ENCODE results near the gene ZNF425. TPM values are rescaled to one million over a fixed set of nuclear protein-coding genes. Genes with fewer than 3 reads are reported as not detected.
A peak's percentile ranks its signal among the peaks of the same experiment; 100 is the strongest.

Gene ZNF425
- total RNA-seq, 1 donor from 2014 or later = 1.2 TPM

DNA sequence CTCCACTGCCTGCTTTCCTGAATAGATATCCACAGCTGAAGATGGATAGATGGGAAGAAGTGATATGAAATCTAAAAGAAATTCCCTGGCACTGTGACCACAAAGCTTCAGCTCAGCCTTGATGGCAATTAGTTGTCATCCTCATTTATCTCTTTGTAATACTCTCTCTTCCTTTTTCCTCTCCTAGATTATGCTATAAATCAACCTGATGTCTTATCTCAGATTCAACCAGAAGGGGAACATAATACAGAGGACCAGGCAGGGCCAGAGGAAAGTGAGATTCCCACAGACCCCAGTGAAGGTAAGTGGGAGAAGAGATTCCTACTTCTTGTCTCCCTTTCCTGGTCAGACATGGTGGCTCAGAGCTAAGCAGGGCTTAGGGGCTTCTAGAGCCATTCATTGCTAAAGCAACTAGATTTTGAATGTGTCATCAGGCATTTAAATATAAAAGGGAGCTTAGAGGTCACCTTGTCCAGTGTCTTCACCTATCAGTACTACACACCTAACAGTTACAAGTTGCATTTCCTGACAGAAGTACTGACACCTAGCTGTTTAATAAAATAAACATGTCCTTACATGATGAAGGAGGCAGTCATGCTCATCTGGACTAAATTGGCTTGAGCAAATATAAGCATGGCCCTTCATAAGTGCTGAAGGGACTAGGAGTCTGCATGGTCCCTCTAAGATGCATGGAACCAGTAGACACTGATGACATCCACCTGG, 40.7 kb upstream of the ZNF425 start:
- TF ChIP-seq, protein P1, sequence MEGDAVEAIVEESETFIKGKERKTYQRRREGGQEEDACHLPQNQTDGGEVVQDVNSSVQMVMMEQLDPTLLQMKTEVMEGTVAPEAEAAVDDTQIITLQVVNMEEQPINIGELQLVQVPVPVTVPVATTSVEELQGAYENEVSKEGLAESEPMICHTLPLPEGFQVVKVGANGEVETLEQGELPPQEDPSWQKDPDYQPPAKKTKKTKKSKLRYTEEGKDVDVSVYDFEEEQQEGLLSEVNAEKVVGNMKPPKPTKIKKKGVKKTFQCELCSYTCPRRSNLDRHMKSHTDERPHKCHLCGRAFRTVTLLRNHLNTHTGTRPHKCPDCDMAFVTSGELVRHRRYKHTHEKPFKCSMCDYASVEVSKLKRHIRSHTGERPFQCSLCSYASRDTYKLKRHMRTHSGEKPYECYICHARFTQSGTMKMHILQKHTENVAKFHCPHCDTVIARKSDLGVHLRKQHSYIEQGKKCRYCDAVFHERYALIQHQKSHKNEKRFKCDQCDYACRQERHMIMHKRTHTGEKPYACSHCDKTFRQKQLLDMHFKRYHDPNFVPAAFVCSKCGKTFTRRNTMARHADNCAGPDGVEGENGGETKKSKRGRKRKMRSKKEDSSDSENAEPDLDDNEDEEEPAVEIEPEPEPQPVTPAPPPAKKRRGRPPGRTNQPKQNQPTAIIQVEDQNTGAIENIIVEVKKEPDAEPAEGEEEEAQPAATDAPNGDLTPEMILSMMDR (IDR thresholded peaks at IDR 0.05) = no peak

DNA sequence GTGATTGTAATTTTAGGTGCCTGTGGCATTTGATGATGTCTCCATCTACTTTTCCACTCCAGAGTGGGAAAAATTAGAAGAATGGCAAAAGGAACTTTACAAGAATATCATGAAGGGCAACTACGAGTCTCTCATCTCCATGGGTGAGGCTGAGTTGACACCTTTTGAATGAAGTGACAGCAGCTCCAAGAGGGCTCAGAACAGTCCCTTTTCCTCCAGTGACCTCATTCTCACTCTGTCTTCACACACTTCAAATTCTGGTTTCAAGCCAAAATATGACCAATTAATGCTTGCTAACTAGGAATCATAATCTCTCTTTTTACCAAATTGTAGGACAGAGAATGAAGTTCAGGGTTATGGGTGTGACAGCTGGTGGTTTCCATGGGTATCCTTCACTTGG, 40.0 kb upstream of the ZNF425 start:
- no peaks in the 10 kb centered on the region for H3K27me3 ChIP-seq (ENCODE audit: low read depth)
- TF ChIP-seq, protein P1 (IDR thresholded peaks at IDR 0.05) = no peak
- H3K4me3 ChIP-seq = no peak overlapping the region

More for the DNA sequence above, 40.7 kb upstream of the ZNF425 start:
- intact Hi-C loops (cut with DNase I) = no loop called here
- H3K4me3 ChIP-seq = no peak overlapping the region
- no peak for ATAC-seq
- peaks cover 3% of the 10 kb centered on the region for H3K4me1 ChIP-seq
- DNase-seq = no peak
- H3K9me3 ChIP-seq = no peaks in the 10 kb centered on the region
- H3K27me3 ChIP-seq (ENCODE audit: low read depth) = no peaks in the 10 kb centered on the region
- no peak overlapping the region for H3K27ac ChIP-seq
- H3K36me3 ChIP-seq = peaks cover 88% of the 10 kb centered on the region

DNA sequence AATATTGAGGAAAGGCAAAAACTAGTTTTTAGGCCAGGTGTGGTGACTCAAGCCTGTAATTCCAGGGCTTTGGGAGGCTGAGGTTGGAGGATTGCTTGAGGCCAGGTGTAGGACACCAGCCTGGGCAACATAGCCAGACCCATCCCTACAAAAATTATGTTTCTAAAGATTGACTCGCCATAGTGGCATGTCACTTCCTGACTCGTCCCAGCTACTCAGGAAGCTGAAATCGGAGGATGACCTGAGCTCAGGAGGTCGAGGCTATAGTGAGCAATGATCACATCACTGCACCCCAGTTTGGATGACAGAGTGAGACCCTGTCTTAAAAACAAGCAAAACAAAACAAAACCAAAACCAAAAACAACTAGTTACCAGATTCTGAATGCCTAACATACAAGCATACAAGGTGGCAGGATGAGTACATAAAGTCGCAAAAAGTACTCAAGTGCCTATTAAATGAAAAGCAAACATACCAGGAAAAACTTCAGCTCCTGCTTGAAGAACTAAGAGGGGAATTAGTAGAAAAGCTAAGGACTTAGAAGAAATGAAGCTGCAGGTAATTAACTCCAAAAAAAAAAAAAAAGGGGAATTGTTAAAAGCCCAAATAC, 35.2 kb upstream of the ZNF425 start:
- H3K27me3 ChIP-seq (ENCODE audit: low read depth) = no peaks in the 10 kb centered on the region
- peaks cover 73% of the 10 kb centered on the region for H3K36me3 ChIP-seq
- H3K9me3 ChIP-seq = no peaks in the 10 kb centered on the region
- H3K27ac ChIP-seq = peak overlapping the region; percentile 43
- H3K4me3 ChIP-seq = peak overlapping the region; percentile 23
- peak; percentile 43 to 84 for ATAC-seq
- intact Hi-C loops (cut with DNase I) = no loop called here
- no peak for DNase-seq
- TF ChIP-seq, protein P1 (IDR thresholded peaks at IDR 0.05) = no peak
- H3K4me1 ChIP-seq = peaks cover 4% of the 10 kb centered on the region

More for the DNA sequence above, 40.0 kb upstream of the ZNF425 start:
- Histone ChIP-seq H3K4me1 (peaks cover 4% of the 10 kb centered on the region), H3K27ac (no peak overlapping the region), H3K36me3 (peaks cover 87% of the 10 kb centered on the region), H3K9me3 (no peaks in the 10 kb centered on the region)
- ATAC-seq (no peak), DNase-seq (no peak)
- intact Hi-C loops (cut with DNase I) = no loop called here

DNA sequence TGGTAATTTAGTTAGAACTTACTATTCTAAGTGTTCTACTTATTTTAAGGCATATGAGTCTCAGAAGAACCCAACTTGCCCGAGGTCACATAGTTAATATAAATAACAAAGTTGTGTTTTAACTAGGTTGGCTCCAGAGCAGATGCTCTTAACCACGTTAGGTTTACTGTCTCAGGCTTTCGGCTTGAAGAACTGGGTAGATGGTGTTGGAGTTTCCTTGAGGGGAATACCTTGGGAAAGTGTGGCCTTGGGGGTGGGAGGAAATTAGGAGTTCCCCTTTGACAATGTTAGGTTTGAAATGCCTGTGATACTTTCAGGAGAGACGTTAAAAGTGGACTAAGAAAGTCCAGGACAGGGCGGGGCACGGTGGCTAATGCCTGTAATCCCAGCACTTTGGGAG, 30.8 kb upstream of the ZNF425 start:
- intact Hi-C loops (cut with DNase I) = no loop called here
- peaks cover 2% of the 10 kb centered on the region for H3K4me1 ChIP-seq
- peaks cover 63% of the 10 kb centered on the region for H3K36me3 ChIP-seq
- no peaks in the 10 kb centered on the region for H3K9me3 ChIP-seq
- no peak overlapping the region for H3K4me3 ChIP-seq
- H3K27ac ChIP-seq = no peak overlapping the region
- ATAC-seq (no peak), DNase-seq (no peak)
- no peaks in the 10 kb centered on the region for H3K27me3 ChIP-seq (ENCODE audit: low read depth)
- TF ChIP-seq, protein P1 (IDR thresholded peaks at IDR 0.05) = no peak

DNA sequence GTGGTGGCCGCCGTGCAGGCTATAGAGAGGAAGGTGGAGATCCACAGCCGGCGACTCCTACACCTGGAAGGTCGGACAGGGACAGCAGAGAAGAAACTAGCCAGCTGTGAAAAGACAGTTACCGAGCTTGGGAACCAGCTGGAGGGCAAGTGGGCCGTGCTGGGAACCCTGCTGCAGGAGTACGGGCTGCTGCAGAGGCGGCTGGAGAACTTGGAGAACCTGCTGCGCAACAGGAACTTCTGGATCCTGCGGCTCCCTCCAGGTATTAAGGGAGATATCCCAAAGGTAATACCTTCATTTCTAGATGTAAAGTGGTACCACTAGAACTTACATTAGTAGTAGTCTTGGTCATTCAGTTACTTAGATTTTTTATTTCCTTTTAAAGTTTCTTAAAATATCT, 27.9 kb upstream of the ZNF425 start:
- ATAC-seq (no peak), DNase-seq (no peak)
- Histone ChIP-seq H3K27ac (no peak overlapping the region), H3K4me1 (peaks cover 1% of the 10 kb centered on the region), H3K9me3 (no peaks in the 10 kb centered on the region), H3K27me3 (ENCODE audit: low read depth) (no peaks in the 10 kb centered on the region), H3K36me3 (peaks cover 48% of the 10 kb centered on the region), H3K4me3 (no peak overlapping the region)
- intact Hi-C loops (cut with DNase I) = no loop called here
- TF ChIP-seq, protein P1 (IDR thresholded peaks at IDR 0.05) = no peak
